Spleen (tissue), 11 donors: Measurements from ENCODE around the gene LOX. TPM values are rescaled to one million over a fixed set of nuclear protein-coding genes. Genes with fewer than 3 reads are reported as not detected.

Experiments
- DNase-seq: peaks from one replicate; pipeline ENCODE4 v3.0.0-alpha.2; 2020
- H3K27ac ChIP-seq, 8 donors: fragments of 200-600 bp; sonication (generic) in 7 of 8; 1 replicate in 4 of 8; 2 replicates in 4 of 8; pipeline versions ENCODE4 v1.5.0 to v1.8.0; 2016 to 2021; ENCODE audit warnings: inconsistent platforms in 4 of 8, mild to moderate bottlenecking in 4 of 8, moderate library complexity in 1 of 8
- H3K27me3 ChIP-seq, 7 donors: fragments of 200-600 bp; sonication (generic) in 6 of 7; replicated peaks in 1 of 7; 1 replicate in 4 of 7; 2 replicates in 3 of 7; pipeline versions ENCODE4 v1.5.0 to v1.8.0; 2016 to 2021; ENCODE audit warnings: inconsistent platforms in 3 of 7, mild to moderate bottlenecking in 1 of 7
- H3K36me3 ChIP-seq, 6 donors: fragments of 200-600 bp; sonication (generic) in 5 of 6; 1 replicate in 4 of 6; 2 replicates in 2 of 6; pipeline versions ENCODE4 v1.5.0 to v1.8.0; 2016 to 2021; ENCODE audit warnings: inconsistent platforms in 2 of 6
- H3K4me1 ChIP-seq, 6 donors: fragments of 200-600 bp; sonication (generic) in 5 of 6; 1 replicate in 3 of 6; 2 replicates in 3 of 6; pipeline versions ENCODE4 v1.5.0 to v1.8.0; 2016 to 2021; ENCODE audit warnings: inconsistent platforms in 3 of 6
- H3K4me3 ChIP-seq, 8 donors: fragments of 200-600 bp; sonication (generic) in 7 of 8; 1 replicate in 4 of 8; 2 replicates in 4 of 8; pipeline versions ENCODE4 v1.5.0 to v1.8.0; 2016 to 2021; ENCODE audit warnings: inconsistent platforms in 4 of 8, mild to moderate bottlenecking in 4 of 8, moderate library complexity in 2 of 8
- H3K9me3 ChIP-seq, 8 donors: fragments of 200-600 bp; sonication (generic) in 7 of 8; 1 replicate in 4 of 8; 2 replicates in 4 of 8; pipeline versions ENCODE4 v1.5.0 to v1.8.0; 2016 to 2021; ENCODE audit warnings: inconsistent platforms in 4 of 8
- POLR2A ChIP-seq, 3 donors: fragments of 450-650 bp; IDR thresholded peaks; one replicate each; pipeline ENCODE4 v1.5.1; 2017; ENCODE audit warnings: antibody characterized with exemption in 3 of 3, mild to moderate bottlenecking in 1 of 3
- POLR2AphosphoS5 ChIP-seq, 3 donors: sonication (generic); formaldehyde crosslinking; IDR thresholded peaks; one replicate each; pipeline ENCODE4 v1.5.1; 2017; ENCODE audit warnings: antibody characterized with exemption in 3 of 3
- WGBS, 5 donors: extraction: QIAGEN DNeasy Blood & Tissue Kit in 3 of 5; methylation state at CpG; one replicate each; pipeline versions ENCODE4 v1.1.5 to v1.1.7; 2013 to 2018; 5-methylcytosine and 5-hydroxymethylcytosine counted together
- intact Hi-C: fragments of 100-400 bp; cut with DNase I; formaldehyde crosslinking; loops from one replicate; pipeline ENCODE4 v1.15.0; 2023; ENCODE audit warnings: low total_unique reads
- polyA plus RNA-seq, 3 donors: library from polyadenylated mRNA; stranded (reverse); fragments of 200-250 nt; gene quantifications; one replicate each; pipeline ENCODE4 v1.2.1, GENCODE V29; 2013
- total RNA-seq, 7 donors: library from RNA; depleted of rRNA in 3 of 7; stranded (reverse); fragments of >200 nt in 3 of 7; fragmentation: NEBNext Ultra II Directional in 4 of 7; extraction: Animal tissue kit (Norgen Biotek cat#: 25700) in 4 of 7; gene quantifications; one replicate each; pipeline versions ENCODE4 v1.1.0 to v1.2.1, GENCODE V29; 2016 to 2021
- TF ChIP-seq, protein P1 (sequence below), 11 experiments: fragments of 200-600 bp in 7 of 11; fragments of 450-650 bp in 4 of 11; sonication (generic) in 4 of 11; IDR thresholded peaks in 8 of 11; conservative IDR thresholded peaks in 3 of 11; 1 replicate in 7 of 11; 2 replicates in 4 of 11; pipeline versions ENCODE4 v1.4.0 to v1.8.0; 2016 to 2021; ENCODE audit warnings: antibody characterized with exemption in 11 of 11, inconsistent platforms in 4 of 11, mild to moderate bottlenecking in 1 of 11
- donor health status: healthy with polysubstance abuse.
- donor health status: DM: no; HTN: no; CAD: no; lungs with moderate emphysema.
- donor health status: DM: no; HTN: no; CAD: no.
- donor health status: Bipolar disorder and iron deficiency.
- donor health status: healthy.
- donor health status: DM: no; HTN: no; CAD: no.
- donor health status: DM: yes; HTN: yes; CAD: no.

LOX gene
- total and polyA plus RNA-seq, 10 donors: 0.96 to 17.4 (median 5.3) TPM

DNA sequence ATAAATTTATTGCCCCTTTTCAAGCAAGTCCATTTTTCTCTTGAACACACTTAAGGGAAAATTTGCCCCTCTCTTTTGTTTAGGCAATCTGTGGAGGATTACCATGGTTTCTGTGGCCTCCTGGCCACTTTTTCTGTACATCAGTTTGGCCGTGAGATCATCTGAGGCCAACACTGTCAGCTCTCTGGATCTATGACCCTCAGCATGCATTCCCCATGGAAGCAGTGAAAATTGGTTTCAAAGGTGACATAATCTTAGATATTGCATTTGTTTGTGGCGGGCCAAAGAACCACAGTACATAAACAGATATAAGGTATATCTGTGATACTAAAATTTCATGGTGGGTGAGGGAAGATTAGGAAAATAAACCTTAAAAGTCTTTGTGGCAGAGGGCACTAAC, 46.7 kb upstream of the LOX start:
- Histone ChIP-seq H3K4me3 (no peak overlapping the region), H3K27ac (no peak overlapping the region), H3K36me3 (no peaks in the 10 kb centered on the region), H3K27me3 (no peaks in the 10 kb centered on the region), H3K9me3 (no peaks in the 10 kb centered on the region), H3K4me1 (no peaks in the 10 kb centered on the region)
- intact Hi-C loops: no loop called here
- 84 to 94% (median 93%) methylated on average over 2 of the region's 2 CpGs for WGBS, 5 donors
- DNase-seq: no peak
- TF ChIP-seq POLR2AphosphoS5 (IDR thresholded peaks at IDR 0.05) (no peak), POLR2A (IDR thresholded peaks at IDR 0.05) (no peak)
- TF ChIP-seq, protein P1, sequence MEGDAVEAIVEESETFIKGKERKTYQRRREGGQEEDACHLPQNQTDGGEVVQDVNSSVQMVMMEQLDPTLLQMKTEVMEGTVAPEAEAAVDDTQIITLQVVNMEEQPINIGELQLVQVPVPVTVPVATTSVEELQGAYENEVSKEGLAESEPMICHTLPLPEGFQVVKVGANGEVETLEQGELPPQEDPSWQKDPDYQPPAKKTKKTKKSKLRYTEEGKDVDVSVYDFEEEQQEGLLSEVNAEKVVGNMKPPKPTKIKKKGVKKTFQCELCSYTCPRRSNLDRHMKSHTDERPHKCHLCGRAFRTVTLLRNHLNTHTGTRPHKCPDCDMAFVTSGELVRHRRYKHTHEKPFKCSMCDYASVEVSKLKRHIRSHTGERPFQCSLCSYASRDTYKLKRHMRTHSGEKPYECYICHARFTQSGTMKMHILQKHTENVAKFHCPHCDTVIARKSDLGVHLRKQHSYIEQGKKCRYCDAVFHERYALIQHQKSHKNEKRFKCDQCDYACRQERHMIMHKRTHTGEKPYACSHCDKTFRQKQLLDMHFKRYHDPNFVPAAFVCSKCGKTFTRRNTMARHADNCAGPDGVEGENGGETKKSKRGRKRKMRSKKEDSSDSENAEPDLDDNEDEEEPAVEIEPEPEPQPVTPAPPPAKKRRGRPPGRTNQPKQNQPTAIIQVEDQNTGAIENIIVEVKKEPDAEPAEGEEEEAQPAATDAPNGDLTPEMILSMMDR (IDR thresholded peaks at IDR 0.05 in 8 of 11, conservative IDR thresholded peaks at IDR 0.05 in 3 of 11): no peak

DNA sequence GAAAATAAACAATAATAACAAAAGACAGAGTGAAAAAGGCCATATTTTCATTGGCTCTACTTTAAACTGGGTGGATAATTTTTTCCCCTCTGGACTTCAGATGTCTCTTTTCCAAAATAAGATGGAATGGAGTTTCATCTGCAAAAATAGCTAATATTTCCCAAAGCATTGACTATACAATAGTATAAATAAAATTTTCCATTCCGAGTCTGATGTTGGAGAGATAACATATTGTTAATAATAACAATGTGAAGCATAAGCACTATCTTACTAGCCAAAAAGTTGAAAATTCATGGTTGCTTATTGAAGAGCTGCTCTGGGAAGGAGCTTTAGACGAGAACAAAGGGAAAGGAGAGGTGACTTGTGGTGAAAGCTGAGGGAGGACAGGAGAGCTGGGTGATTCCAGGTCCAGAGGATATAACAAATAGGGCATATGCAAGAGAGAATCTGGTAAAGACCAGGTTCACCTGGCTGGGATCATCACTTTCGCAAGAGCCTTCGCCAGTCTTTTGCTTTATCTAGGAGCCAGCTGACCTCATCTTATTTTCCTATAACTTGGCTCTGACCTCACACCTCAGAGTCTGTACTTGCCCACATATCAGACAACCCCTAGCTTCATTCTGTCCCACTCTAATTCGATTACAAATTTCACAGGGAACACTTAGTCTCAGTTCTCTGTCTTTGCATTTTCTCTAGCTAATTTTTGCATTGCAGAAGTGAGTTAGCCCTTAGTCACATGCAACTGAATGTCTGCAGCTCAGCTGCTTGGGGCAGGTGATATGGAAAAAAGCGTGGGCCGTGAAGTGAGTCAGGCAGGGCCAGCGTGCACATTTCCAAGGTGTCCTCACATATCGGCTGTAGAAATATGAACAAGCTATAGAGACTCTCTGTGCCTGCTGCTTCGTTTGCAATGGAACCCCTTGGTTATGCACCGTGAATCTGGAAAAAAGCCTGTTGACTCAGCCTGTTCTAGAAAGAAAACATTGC, 43.7 kb upstream of the LOX start:
- WGBS, 5 donors: 73 to 88% (median 83%) methylated on average over 11 of the region's 11 CpGs
- no peak overlapping the region for H3K27ac ChIP-seq
- intact Hi-C loops: no loop called here
- no peaks in the 10 kb centered on the region for H3K4me1 ChIP-seq
- no peak overlapping the region for H3K4me3 ChIP-seq
- H3K27me3 ChIP-seq: no peaks in the 10 kb centered on the region
- no peaks in the 10 kb centered on the region for H3K36me3 ChIP-seq
- TF ChIP-seq, protein P1 (IDR thresholded peaks at IDR 0.05 in 8 of 11, conservative IDR thresholded peaks at IDR 0.05 in 3 of 11): no peak
- no peak for TF ChIP-seq POLR2A (IDR thresholded peaks at IDR 0.05)
- no peak for TF ChIP-seq POLR2AphosphoS5 (IDR thresholded peaks at IDR 0.05)
- no peaks in the 10 kb centered on the region for H3K9me3 ChIP-seq
- DNase-seq: no peak

DNA sequence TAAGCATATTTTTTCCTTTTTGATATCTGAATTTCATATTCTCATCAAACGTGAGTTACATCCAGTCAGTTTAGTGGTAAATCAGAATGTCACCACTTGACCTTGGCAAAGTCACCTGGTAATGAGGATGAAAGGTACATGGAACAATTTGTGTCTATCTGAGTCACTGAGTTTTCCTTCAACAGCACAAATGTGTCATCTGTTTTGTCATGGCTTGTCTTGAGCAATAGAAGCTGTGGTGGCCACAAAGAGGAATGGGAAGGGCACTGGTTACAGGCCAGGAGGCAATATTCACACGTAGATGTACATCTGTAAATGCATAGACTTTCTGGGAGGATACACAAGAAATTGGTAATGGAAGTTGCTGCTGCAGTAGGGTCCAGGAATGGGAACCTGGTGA, 42.9 kb upstream of the LOX start:
- TF ChIP-seq POLR2A (IDR thresholded peaks at IDR 0.05) (no peak), POLR2AphosphoS5 (IDR thresholded peaks at IDR 0.05) (no peak)
- TF ChIP-seq, protein P1 (IDR thresholded peaks at IDR 0.05 in 8 of 11, conservative IDR thresholded peaks at IDR 0.05 in 3 of 11): no peak
- H3K4me3 ChIP-seq: no peak overlapping the region
- intact Hi-C loops: no loop called here
- DNase-seq: no peak
- H3K27me3 ChIP-seq: no peaks in the 10 kb centered on the region
- no peaks in the 10 kb centered on the region for H3K9me3 ChIP-seq
- H3K27ac ChIP-seq: no peak overlapping the region
- no peaks in the 10 kb centered on the region for H3K36me3 ChIP-seq
- 57 to 88% (median 64%) methylated on average over 2 of the region's 2 CpGs for WGBS, 5 donors
- H3K4me1 ChIP-seq: no peaks in the 10 kb centered on the region

DNA sequence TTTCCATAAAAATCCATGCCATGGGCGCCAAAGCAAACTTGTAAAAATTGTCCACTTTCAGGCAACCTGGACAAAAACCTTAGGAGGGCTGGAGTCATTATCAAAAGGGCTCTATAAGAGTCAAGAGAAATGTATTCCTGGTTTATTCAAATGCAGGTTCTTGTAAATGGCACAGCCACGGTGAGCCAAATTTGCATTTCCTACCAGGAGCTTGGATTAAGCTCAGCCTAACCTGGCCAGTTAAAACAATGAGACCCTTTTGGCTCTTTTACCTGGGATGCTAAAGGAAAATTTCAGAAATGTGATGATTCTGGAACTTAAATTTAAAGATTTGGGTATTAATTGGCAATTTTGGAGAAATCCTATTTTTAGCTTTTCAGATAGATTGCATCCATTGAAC, 42.4 kb upstream of the LOX start:
- Histone ChIP-seq H3K27me3 (no peaks in the 10 kb centered on the region), H3K4me3 (no peak overlapping the region), H3K4me1 (no peaks in the 10 kb centered on the region), H3K36me3 (no peaks in the 10 kb centered on the region), H3K27ac (no peak overlapping the region), H3K9me3 (no peaks in the 10 kb centered on the region)
- TF ChIP-seq, protein P1 (IDR thresholded peaks at IDR 0.05 in 8 of 11, conservative IDR thresholded peaks at IDR 0.05 in 3 of 11): no peak
- no peak for TF ChIP-seq POLR2A (IDR thresholded peaks at IDR 0.05)
- no peak for TF ChIP-seq POLR2AphosphoS5 (IDR thresholded peaks at IDR 0.05)
- intact Hi-C loops: no loop called here
- DNase-seq: no peak
- WGBS, 5 donors: 73 to 88% (median 80%) methylated on average over 2 of the region's 2 CpGs
